Skeletal muscle satellite cell (primary cell): ENCODE data around the gene MPL.
A peak's percentile ranks its signal among the peaks of the same experiment; 100 is the strongest.

Experiments used
- H3K27me3 ChIP-seq: 2 replicates; pipeline ENCODE4 v1.7.0; 2013; ENCODE audit warnings: low read length; ENCODE audit not compliant: control insufficient read depth, insufficient read depth
- H3K36me3 ChIP-seq: 2 replicates; pipeline ENCODE4 v1.7.0; 2013; ENCODE audit warnings: mild to moderate bottlenecking, control low read depth, low read length; ENCODE audit not compliant: insufficient read depth
- H3K4me1 ChIP-seq: 2 replicates; pipeline ENCODE4 v1.7.0; 2013; ENCODE audit warnings: low read length; ENCODE audit not compliant: control insufficient read depth, insufficient read depth
- H3K4me2 ChIP-seq: 2 replicates; pipeline ENCODE4 v1.7.0; 2013; ENCODE audit warnings: mild to moderate bottlenecking, low read length
- H3K4me3 ChIP-seq: 2 replicates; pipeline ENCODE4 v1.7.0; 2013; ENCODE audit warnings: low read length
- H3K9ac ChIP-seq: 2 replicates; pipeline ENCODE4 v1.7.0; 2013; ENCODE audit warnings: mild to moderate bottlenecking, low read depth, low read length, moderate library complexity
- H3K9me3 ChIP-seq: replicated peaks from 2 replicates; pipeline ENCODE4 v1.7.0; 2013; ENCODE audit warnings: mild to moderate bottlenecking, control low read depth, low read length

Gene MPL

DNA sequence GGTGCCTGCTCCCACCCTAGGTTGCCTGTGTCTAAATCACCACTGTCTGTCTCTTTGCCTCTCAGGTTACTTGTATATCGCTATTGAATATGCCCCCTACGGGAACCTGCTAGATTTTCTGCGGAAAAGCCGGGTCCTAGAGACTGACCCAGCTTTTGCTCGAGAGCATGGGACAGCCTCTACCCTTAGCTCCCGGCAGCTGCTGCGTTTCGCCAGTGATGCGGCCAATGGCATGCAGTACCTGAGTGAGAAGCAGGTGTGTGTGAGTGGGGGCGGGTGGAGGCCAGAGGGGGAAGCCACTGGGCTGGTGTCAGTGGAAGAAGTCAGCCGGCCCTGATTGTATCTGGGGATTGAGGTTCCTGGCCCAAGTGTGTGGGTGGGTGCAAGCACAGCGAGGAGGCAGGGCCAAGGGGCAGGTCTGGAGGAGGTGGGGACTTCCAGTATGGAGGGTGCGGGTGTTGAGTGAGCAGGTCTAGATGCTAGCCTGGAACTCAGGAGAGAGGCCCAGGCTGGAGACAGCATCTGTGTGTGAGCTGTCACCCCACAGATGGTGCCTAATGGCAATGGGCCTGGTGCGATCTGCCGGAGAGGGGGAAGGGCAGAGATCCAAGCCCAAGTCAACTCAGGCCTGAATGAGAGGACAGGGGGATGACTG is 19.7 kb upstream of the MPL start:
- Histone ChIP-seq H3K4me1 (no peaks in the 10 kb centered on the region), H3K4me2 (no peak overlapping the region)

DNA sequence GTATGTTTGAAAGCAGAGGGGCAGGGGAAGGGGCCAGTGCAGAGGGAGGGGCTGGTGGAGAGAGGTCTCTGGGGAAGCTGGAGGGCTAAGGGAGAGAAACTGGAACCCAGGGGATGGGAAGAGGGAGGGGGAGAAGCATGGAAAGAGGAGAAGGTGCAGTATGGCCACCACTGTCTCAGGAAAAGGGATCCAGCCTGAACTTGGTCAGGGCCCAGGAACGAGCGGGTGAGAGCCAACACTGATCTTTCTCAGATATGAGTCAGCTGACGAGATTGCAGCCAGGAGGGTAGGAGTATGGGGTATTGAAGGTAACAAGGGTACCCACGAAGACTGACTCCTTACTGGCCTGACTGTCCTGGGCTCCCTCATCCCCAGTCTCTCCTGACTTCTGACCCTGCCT is 18.8 kb upstream of the MPL start:
- H3K9me3 ChIP-seq: no peaks in the 10 kb centered on the region
- H3K4me1 ChIP-seq: no peaks in the 10 kb centered on the region
- H3K4me2 ChIP-seq: no peak overlapping the region
- H3K36me3 ChIP-seq: no peaks in the 10 kb centered on the region
- no peaks in the 10 kb centered on the region for H3K27me3 ChIP-seq
- H3K4me3 ChIP-seq: no peak overlapping the region
- H3K9ac ChIP-seq: no peak overlapping the region

More for the DNA sequence above, 19.7 kb upstream of the MPL start:
- Histone ChIP-seq H3K9me3 (no peaks in the 10 kb centered on the region), H3K36me3 (no peaks in the 10 kb centered on the region), H3K27me3 (no peaks in the 10 kb centered on the region), H3K4me3 (no peak overlapping the region), H3K9ac (no peak overlapping the region)

DNA sequence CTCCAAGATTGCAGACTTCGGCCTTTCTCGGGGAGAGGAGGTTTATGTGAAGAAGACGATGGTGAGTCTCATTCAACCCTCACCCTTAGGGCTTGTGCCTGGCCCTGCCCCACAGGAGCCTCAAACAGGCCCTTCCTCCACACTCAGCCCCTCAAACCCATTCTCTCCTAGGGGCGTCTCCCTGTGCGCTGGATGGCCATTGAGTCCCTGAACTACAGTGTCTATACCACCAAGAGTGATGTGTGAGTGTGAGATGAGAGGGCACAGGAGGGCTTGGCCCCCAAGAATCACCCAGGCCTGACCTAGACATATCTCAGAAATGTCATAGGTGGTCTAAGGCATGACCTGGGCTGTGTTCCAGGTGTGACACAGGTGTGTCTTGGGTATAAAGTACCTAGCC is 18.3 kb upstream of the MPL start:
- Histone ChIP-seq H3K36me3 (no peaks in the 10 kb centered on the region), H3K4me1 (no peaks in the 10 kb centered on the region), H3K4me2 (no peak overlapping the region), H3K9me3 (no peaks in the 10 kb centered on the region), H3K9ac (no peak overlapping the region), H3K4me3 (no peak overlapping the region), H3K27me3 (no peaks in the 10 kb centered on the region)

DNA sequence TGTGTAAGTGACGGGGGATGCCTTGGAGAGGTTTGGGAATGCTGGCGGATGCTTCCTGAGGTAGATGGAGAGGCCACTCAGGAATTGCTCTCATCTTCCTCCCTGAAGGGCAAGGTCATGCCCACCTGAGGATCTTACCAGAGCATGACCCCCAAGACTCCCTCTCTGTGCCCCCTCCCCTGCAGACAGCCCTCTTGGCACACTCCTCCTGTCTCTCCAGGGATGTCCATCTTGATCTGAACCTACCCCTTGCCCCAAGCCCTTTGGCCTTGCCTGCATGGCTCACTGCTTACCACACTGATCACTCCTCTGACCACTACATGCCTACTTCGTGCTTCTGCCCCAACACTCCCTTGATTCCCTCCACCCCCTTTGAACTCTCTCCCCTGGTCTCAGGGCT is 17.9 kb upstream of the MPL start:
- Histone ChIP-seq H3K9ac (no peak overlapping the region), H3K36me3 (no peaks in the 10 kb centered on the region), H3K27me3 (no peaks in the 10 kb centered on the region), H3K9me3 (no peaks in the 10 kb centered on the region), H3K4me3 (no peak overlapping the region), H3K4me1 (no peaks in the 10 kb centered on the region), H3K4me2 (no peak overlapping the region)

DNA sequence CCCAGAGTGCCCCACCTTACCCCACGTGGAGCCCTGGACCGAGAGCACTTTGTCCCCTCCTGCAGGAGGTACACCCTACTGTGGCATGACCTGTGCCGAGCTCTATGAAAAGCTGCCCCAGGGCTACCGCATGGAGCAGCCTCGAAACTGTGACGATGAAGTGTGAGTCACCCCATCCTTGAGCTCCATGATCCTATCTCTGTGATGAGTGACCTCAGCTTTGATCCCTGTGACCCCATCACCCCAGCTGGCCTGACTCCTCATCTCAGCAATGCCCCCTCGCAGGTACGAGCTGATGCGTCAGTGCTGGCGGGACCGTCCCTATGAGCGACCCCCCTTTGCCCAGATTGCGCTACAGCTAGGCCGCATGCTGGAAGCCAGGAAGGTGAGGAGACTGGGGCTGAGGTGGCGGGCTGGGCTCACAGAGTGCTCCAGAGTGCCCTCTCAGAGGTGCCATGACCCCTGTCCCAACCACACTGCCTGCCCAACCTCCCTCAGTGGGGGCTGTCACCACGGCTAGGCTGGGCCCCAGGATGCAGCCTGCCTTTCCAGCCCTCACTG is 16.2 kb upstream of the MPL start:
- no peaks in the 10 kb centered on the region for H3K27me3 ChIP-seq
- H3K4me3 ChIP-seq: no peak overlapping the region
- no peak overlapping the region for H3K9ac ChIP-seq
- H3K36me3 ChIP-seq: no peaks in the 10 kb centered on the region
- no peaks in the 10 kb centered on the region for H3K4me1 ChIP-seq
- no peaks in the 10 kb centered on the region for H3K9me3 ChIP-seq
- H3K4me2 ChIP-seq: no peak overlapping the region

DNA sequence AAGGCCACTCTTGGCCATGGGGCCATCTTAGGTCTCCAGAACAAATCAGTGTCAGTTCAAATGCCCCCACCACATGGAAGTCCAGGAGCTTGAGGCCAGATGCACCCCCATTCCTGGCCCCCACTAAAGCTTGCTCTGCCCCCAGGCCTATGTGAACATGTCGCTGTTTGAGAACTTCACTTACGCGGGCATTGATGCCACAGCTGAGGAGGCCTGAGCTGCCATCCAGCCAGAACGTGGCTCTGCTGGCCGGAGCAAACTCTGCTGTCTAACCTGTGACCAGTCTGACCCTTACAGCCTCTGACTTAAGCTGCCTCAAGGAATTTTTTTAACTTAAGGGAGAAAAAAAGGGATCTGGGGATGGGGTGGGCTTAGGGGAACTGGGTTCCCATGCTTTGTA is 15.1 kb upstream of the MPL start:
- H3K4me1 ChIP-seq: no peaks in the 10 kb centered on the region
- H3K27me3 ChIP-seq: no peaks in the 10 kb centered on the region
- no peak overlapping the region for H3K4me2 ChIP-seq
- no peaks in the 10 kb centered on the region for H3K9me3 ChIP-seq
- no peak overlapping the region for H3K9ac ChIP-seq
- H3K36me3 ChIP-seq: no peaks in the 10 kb centered on the region
- H3K4me3 ChIP-seq: no peak overlapping the region

DNA sequence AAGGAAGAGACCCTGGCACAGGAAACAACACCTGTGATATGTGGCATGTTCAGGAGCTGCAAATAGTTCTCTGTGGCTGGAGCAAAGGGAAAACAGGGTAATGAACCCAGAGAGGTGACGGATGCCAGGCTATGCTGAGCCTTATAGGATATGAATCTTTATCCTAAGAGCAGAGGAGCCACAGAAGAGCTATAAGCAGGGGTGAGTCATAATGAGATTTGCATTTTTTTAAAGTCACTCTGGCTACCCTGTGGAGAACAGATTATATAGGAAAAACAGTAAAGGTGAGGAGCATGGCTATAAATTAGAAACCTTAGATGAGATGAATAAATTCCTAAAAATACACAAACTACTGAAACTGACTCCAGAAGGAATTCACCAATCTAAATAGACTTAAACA is 12.8 kb upstream of the MPL start:
- Histone ChIP-seq H3K9ac (no peak overlapping the region), H3K4me1 (peaks cover 3% of the 10 kb centered on the region), H3K4me2 (no peak overlapping the region), H3K4me3 (no peak overlapping the region), H3K9me3 (no peaks in the 10 kb centered on the region), H3K36me3 (no peaks in the 10 kb centered on the region), H3K27me3 (no peaks in the 10 kb centered on the region)

DNA sequence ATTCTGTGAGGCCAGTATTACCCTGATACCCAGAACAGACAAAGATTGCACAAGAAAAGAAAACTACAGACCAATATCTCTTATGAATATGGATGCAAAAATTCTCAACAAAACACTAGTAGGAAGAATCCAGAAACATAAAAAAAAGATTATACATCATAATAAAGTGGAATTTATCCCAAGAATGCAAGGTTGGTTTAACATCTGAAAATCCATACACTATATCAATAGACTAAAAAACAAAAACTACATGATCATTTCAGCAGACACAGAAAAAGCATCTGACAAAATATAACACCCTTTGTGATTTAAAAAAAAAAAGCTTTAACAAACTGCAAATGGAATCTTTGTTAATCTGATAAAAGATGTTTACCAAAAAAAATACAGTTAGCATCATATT is 12.2 kb upstream of the MPL start:
- H3K4me2 ChIP-seq: no peak overlapping the region
- H3K4me1 ChIP-seq: peaks cover 9% of the 10 kb centered on the region
- H3K9ac ChIP-seq: no peak overlapping the region
- no peak overlapping the region for H3K4me3 ChIP-seq
- H3K9me3 ChIP-seq: no peaks in the 10 kb centered on the region
- H3K27me3 ChIP-seq: no peaks in the 10 kb centered on the region
- no peaks in the 10 kb centered on the region for H3K36me3 ChIP-seq

DNA sequence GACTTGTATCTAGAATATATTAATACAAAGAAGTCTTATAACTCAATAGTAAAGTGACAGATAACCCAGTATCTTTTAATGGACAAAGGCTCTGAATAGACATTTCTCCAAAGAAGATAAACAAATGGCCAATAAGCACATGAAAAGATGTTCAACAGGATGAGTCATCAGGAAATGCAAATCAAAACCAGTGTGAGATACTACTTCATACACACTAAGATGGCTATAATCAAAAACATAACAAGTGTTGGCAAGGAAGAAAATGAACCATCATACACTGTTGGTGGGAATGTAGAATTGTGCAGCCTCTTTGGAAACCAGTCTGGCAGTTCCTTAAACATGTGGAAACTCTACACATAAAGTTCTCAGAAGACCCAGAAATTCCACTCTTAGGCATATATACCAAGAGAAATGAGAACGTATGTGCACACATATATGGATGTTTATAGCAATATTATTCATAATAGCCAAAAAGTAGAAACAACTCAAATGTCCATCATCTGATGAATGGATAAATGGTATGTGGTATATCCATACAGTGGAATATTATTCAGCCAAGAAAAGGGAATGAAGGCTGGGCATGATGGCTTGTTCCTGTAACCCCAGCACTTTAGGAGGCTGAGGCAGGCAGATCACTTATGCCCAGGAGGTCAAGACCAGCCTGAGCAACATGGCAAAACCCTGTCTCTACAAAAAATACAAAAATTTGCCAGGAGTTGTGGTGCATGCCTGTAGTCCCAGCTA is 9.9 kb upstream of the MPL start:
- no peaks in the 10 kb centered on the region for H3K27me3 ChIP-seq

DNA sequence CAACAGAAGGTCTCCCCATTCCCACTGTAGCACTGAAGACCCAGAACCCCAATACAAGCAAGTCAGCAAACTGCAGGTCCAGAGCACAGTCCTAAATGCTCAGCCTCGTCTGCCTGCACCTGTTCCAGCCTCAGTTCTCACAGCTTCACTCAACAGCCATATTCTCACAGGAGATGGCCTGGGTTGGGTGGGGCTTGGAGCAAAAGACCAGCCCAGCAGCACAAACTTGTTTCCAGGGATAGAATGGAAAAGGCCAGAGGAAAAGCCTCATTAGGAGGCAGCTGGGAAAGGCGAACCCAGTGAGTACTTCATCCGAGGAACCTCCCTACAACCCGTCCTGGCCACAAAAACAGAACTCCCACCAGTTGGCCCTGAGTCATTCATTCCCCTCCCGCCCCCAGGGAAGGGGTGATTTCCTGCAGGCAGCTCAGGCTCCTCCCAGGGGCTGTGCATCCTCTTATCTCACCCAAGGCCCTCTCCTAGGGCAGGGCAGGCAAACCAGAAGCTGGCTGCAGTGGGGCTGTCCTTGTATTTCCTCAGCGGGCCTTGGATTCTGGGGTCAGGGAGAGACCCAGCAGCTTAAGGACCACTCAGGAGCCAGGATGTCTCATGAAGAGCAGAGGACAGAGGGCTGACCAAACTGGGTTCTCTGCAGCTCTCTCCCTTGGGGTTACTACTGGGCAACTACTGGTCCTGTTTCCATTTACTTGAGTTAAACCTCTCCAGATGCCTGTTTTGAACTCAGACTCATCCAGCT is 7.4 kb upstream of the MPL start:
- Histone ChIP-seq H3K4me3 (no peak overlapping the region), H3K4me1 (peaks cover 13% of the 10 kb centered on the region), H3K4me2 (peak overlapping the region; percentile 43), H3K36me3 (no peaks in the 10 kb centered on the region), H3K27me3 (no peaks in the 10 kb centered on the region), H3K9me3 (no peaks in the 10 kb centered on the region), H3K9ac (no peak overlapping the region)

More for the DNA sequence above, 9.9 kb upstream of the MPL start:
- Histone ChIP-seq H3K9ac (no peak overlapping the region), H3K36me3 (no peaks in the 10 kb centered on the region), H3K9me3 (no peaks in the 10 kb centered on the region), H3K4me2 (no peak overlapping the region), H3K4me3 (no peak overlapping the region), H3K4me1 (peaks cover 13% of the 10 kb centered on the region)

DNA sequence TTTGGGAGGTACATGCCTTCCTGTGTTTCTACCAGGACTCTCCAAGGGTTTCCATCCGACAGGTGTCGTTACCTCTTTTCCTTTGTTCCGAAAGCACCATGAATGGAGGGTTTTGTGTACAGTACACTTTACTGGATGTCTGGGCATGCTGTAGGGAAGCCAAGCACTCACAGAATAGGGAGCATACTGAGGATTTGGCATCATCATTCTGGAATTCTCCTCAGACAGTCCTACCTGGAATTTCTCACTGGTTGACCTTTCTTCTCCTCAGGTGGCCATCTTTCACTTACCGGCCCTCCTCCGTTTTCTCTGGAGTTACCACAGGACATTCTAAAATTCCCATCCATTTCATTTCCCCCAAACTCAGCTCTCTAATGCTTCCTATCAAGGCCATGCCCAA is 5.9 kb upstream of the MPL start:
- Histone ChIP-seq H3K4me1 (peaks cover 13% of the 10 kb centered on the region), H3K9ac (no peak overlapping the region), H3K36me3 (no peaks in the 10 kb centered on the region), H3K27me3 (peaks cover 5% of the 10 kb centered on the region), H3K4me2 (no peak overlapping the region), H3K4me3 (no peak overlapping the region), H3K9me3 (no peaks in the 10 kb centered on the region)
